Pancreas (tissue), 10 donors: Measurements from ENCODE around the gene METTL3. TPM values are rescaled to one million over a fixed set of nuclear protein-coding genes. Genes with fewer than 3 reads are reported as not detected.
A peak's percentile ranks its signal among the peaks of the same experiment; 100 is the strongest.

ENCODE experiments used
- ATAC-seq, 4 donors: fragments of 200-7000 bp; cut with Tn5 transposase; one replicate each; pipeline versions ENCODE4 v1.8.0 to v1.9.1; 2020; ENCODE audit warnings: mild to moderate bottlenecking in 4 of 4, moderate library complexity in 4 of 4
- DNase-seq, 6 donors: peaks; one replicate each; pipeline ENCODE4 v3.0.0-alpha.2; 2020
- FAIRE-seq: peaks from 2 replicates; lab custom pipeline; 2012; peaks lifted over from hg19 to GRCh38; lab: Jason Lieb, UNC
- H3K27ac ChIP-seq, 4 donors: fragments of 200-600 bp; sonication (generic); 1 replicate in 3 of 4; 2 replicates in 1 of 4; pipeline versions ENCODE4 v1.5.0 to v1.8.0; 2020
- H3K27me3 ChIP-seq, 4 donors: fragments of 200-600 bp; one replicate each; pipeline ENCODE4 v1.8.0; 2021
- H3K36me3 ChIP-seq, 3 donors: fragments of 200-600 bp; sonication (generic) in 1 of 3; one replicate each; pipeline versions ENCODE4 v1.5.0 to v1.8.0; 2020 to 2021
- H3K4me1 ChIP-seq, 3 donors: fragments of 200-600 bp; one replicate each; pipeline ENCODE4 v1.8.0; 2021
- H3K4me3 ChIP-seq, 4 donors: fragments of 200-600 bp; sonication (generic) in 2 of 4; one replicate each; pipeline versions ENCODE4 v1.5.0 to v1.8.0; 2020 to 2021
- H3K9me3 ChIP-seq, 4 donors: fragments of 200-600 bp; one replicate each; pipeline ENCODE4 v1.8.0; 2021
- WGBS, 2 donors: extraction: QIAGEN DNeasy Blood & Tissue Kit; methylation state at CpG; one replicate each; pipeline ENCODE4 v1.1.7; 2013; 5-methylcytosine and 5-hydroxymethylcytosine counted together
- intact Hi-C, 3 donors: fragments of 100-400 bp; cut with DNase I; formaldehyde crosslinking; loops; one replicate each; pipeline versions ENCODE4 v1.11.1 to v1.14.2; 2022
- polyA plus RNA-seq, 2 donors: library from polyadenylated mRNA; stranded (reverse); fragments of 200-250 nt; gene quantifications; one replicate each; pipeline ENCODE4 v1.2.3, GENCODE V29; 2013
- total RNA-seq, 6 donors: library from RNA; stranded (reverse); fragmentation: NEBNext Ultra II Directional in 4 of 6; extraction: Animal tissue kit (Norgen Biotek cat#: 25700) in 4 of 6; gene quantifications; one replicate each; pipeline versions ENCODE4 v1.2.1 to v1.2.4, GENCODE V29; 2021 to 2023
- TF ChIP-seq, protein P1 (sequence below), 4 donors: fragments of 200-600 bp; sonication (generic) in 3 of 4; IDR thresholded peaks; one replicate each; pipeline versions ENCODE4 v1.5.0 to v1.8.0; 2021; ENCODE audit warnings: antibody characterized with exemption in 4 of 4
- donor health status: healthy with polysubstance abuse.
- donor health status: DM: no; HTN: no; CAD: no; lungs with moderate emphysema.
- donor health status: DM: no; HTN: no; CAD: no.
- donor health status: control.
- donor health status: control.
- donor health status: Bipolar disorder and iron deficiency.
- donor health status: DM: yes; HTN: yes; CAD: no.
- donor health status: DM: no; HTN: no; CAD: no.
- donor health status: DM: no; HTN: no; CAD: no.
- donor health status: DM: yes; HTN: yes; CAD: no.

METTL3 gene
- total RNA-seq (10 to 100 TPM; 14.2 to 27.6 (median 18.6) TPM), polyA plus RNA-seq (10 to 100 TPM; 34.2 to 45.8 TPM)

DNA sequence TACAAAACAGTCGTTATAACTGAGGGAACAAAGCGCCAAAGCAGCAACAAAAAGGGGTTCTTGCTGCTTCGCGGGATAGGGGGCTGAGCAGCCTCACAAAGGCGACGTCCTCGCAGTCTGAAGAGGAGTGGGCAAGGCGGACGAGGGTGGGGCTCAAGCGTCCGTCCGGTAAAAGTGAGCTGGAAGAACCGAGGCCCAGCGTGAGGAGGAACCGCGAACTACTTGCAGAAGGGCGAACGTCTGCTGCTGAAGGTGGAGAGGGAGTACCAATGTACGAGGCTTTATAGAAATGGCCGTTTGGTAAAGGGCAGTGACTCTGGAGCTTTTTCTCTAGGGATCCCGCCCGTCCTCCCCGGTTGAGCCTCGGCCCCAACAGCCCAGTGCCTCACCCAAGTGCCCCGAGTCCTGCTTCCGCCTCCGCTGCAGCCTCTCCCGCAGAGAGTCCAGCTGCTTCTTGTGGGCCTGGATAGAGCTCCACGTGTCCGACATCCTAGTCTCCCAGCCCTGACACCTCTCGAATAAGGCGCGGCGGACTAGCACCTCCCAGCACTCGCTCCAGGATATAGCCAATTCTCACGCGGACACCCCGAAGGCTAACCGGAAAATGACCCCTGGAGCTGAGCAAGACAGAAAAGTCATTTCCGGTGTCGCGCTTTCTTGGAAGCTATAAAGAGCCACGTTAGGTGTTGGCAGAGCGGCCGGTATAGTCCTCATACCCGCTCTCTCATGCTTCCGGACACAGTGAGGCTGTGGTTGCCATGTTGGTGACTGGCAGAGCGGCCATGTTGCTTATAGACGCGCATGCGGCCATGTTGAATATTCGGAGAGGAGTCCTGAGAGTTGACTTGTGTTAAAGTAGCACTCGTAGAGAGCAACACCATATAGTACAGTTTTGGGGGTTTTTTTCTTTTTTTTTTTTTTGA, at the start of gene METTL3:
Gene METTL3 (minus strand): TSS at position 606 of the 923 bp plus-strand sequence. CDS start 117 bp downstream, at position 489.
- Histone ChIP-seq H3K27me3 (no peaks in the 10 kb centered on the region), H3K9me3 (no peaks in the 10 kb centered on the region), H3K36me3 (no peaks in the 10 kb centered on the region), H3K4me1 (peaks cover 6 to 14% (median 8%) of the 10 kb centered on the region in 3 donors), H3K27ac (peak within 1 kb of the TSS; percentile 40 to 89 (median 72)), H3K4me3 (peak within 1 kb of the TSS; percentile 58 to 73 (median 68))
- intact Hi-C loops = no loop called here
- TF ChIP-seq, protein P1, sequence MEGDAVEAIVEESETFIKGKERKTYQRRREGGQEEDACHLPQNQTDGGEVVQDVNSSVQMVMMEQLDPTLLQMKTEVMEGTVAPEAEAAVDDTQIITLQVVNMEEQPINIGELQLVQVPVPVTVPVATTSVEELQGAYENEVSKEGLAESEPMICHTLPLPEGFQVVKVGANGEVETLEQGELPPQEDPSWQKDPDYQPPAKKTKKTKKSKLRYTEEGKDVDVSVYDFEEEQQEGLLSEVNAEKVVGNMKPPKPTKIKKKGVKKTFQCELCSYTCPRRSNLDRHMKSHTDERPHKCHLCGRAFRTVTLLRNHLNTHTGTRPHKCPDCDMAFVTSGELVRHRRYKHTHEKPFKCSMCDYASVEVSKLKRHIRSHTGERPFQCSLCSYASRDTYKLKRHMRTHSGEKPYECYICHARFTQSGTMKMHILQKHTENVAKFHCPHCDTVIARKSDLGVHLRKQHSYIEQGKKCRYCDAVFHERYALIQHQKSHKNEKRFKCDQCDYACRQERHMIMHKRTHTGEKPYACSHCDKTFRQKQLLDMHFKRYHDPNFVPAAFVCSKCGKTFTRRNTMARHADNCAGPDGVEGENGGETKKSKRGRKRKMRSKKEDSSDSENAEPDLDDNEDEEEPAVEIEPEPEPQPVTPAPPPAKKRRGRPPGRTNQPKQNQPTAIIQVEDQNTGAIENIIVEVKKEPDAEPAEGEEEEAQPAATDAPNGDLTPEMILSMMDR (IDR thresholded peaks at IDR 0.05) = no peak
- FAIRE-seq (peak; percentile 91), ATAC-seq (peak; percentile 99), DNase-seq (peak; percentile 84 to 98 (median 98))
- WGBS, 2 donors = 0 to 1% methylated on average over 52 to 53 of the region's 53 CpGs

DNA sequence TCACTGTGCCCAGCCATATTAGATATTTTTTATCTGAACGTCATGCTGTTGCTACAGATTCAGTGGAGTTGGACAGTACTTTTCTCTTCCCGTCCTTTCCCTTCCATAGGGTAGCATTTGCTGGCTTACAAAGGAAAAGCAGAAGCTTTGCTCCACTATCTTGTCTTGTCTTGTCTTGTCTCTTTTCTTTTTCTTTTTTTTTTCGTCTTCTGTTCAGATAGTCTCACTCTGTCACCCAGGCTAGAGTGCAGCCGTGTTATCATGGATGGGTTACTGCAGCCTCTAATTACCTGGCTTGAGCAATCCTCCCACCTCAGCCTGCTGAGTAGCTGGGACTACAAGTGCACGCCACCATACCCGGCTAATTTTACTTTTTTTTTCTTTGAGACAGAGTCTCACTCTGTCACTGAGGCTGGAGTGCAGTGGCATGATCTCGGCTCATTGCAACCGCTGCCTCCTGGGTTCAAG, 47.6 kb upstream of the METTL3 start:
- H3K36me3 ChIP-seq = no peaks in the 10 kb centered on the region
- TF ChIP-seq, protein P1 (IDR thresholded peaks at IDR 0.05) = no peak
- no peak overlapping the region for H3K4me3 ChIP-seq
- H3K27me3 ChIP-seq = no peaks in the 10 kb centered on the region
- H3K27ac ChIP-seq = no peak overlapping the region
- ATAC-seq (no peak), FAIRE-seq (no peak), DNase-seq (no peak)
- H3K9me3 ChIP-seq = no peaks in the 10 kb centered on the region
- H3K4me1 ChIP-seq = peaks cover 0 to 7% (median 0%) of the 10 kb centered on the region in 3 donors
- intact Hi-C loops = no loop called here
- WGBS, 2 donors = 68 to 78% methylated on average over 8 of the region's 8 CpGs

DNA sequence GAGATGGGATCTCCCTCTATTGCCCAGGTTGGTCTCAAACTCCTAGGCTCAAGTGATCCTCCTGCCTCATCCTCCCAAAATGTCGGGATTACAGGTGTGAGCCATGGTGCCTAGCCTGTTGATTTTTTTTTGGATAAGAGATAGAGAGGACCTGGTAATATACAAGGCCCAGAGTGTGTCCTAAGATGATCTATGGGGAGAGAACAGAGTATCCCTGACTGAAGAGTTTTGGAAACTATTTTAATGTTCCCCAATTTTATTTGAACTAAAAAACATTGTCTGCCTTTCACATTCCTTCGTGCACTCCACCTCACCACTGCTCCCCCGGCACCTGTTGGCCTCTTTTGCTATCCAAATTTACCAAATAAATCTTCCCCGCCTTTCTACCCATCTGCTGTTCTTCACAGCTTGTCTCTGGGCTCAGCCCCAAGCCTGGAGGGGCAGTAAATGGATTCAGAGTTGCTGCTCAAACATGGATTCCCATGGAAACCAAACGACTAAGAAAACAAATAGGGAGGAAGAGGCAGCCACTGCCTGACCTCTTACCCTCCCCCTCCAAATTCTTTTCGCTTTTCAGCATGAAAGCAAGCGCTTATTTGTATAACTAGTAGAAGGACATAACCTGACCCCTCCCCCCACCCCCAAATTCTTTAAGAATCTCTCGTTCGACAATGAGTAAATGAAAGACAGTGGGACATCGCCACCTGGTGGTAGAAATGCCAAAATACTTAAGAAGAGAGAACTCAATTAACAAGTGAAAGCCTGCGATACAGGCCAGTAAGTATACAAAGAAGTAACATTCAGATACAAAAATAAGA, 46.2 kb upstream of the METTL3 start:
- intact Hi-C loops = no loop called here
- DNase-seq = peak in 5 of 6 donors; percentile 60 to 78 (median 63)
- H3K36me3 ChIP-seq = no peaks in the 10 kb centered on the region
- H3K9me3 ChIP-seq = no peaks in the 10 kb centered on the region
- H3K4me1 ChIP-seq = peaks cover 0 to 7% (median 0%) of the 10 kb centered on the region in 3 donors
- peak; percentile 91 to 98 (median 94) for ATAC-seq
- 4% methylated on average over 11 of the region's 11 CpGs for WGBS, 2 donors
- H3K27me3 ChIP-seq = no peaks in the 10 kb centered on the region
- H3K27ac ChIP-seq = peak overlapping the region; percentile 25 to 55 (median 46)
- TF ChIP-seq, protein P1 (IDR thresholded peaks at IDR 0.05) = peak; percentile 58 to 61 (median 58)
- peak; percentile 89 for FAIRE-seq
- peak overlapping the region in 2 of 4 donors; percentile 22 to 36 for H3K4me3 ChIP-seq

DNA sequence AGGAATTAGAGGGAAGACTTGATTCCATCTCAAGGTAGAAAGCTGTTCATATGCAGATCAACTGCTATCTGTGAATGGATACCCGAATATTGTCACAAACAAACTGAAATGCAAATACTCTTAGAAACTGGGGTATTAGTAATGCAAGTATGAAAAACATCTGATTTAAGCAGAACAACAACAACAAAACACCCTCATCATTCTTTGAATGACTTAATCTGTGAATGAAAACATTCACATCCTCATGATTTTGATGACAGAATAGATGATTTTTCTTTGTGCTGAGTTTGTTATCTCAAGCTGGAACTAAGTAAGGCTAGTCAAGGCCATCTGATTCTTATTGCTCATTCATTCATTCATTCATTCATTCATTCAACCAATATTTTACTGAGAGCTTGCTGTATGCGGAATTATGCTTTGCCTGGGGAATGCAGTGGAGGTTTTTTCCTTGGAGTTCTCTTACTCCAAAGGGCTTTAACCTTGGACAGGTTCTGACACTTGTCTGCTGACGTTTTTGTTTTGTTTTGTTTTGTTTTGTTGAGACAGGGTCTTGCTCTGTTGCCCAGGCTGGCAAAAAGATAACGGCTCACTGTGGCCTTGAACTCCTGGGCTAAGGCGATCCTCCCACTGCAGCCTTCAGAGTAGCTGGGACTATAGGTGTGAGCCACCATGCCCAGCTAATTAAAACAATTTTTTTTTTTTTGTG, 45.4 kb upstream of the METTL3 start:
- no peak for FAIRE-seq
- intact Hi-C loops = no loop called here
- Histone ChIP-seq H3K27me3 (no peaks in the 10 kb centered on the region), H3K27ac (no peak overlapping the region), H3K4me3 (no peak overlapping the region), H3K36me3 (no peaks in the 10 kb centered on the region), H3K9me3 (no peaks in the 10 kb centered on the region), H3K4me1 (peaks cover 0 to 7% (median 0%) of the 10 kb centered on the region in 3 donors)
- peak in 3 of 4 donors; percentile 14 to 18 (median 17) for ATAC-seq
- DNase-seq = no peak
- WGBS, 2 donors = 27 to 43% methylated on average over 5 of the region's 5 CpGs
- TF ChIP-seq, protein P1 (IDR thresholded peaks at IDR 0.05) = no peak
